CD4-positive, alpha-beta T cell (primary cell): ENCODE measurements around the gene CR1L. TPM values are rescaled to one million over a fixed set of nuclear protein-coding genes. Genes with fewer than 3 reads are reported as not detected.

Experiments used
- ATAC-seq: fragments of 200-7000 bp; cut with Tn5 transposase; one replicate; pipeline ENCODE4 v1.10.0; 2022; ENCODE audit warnings: mild to moderate bottlenecking; ENCODE audit not compliant: poor library complexity
- CTCF ChIA-PET: fragments of 350-600 bp; sonication (Branson Sonifier 250); formaldehyde crosslinking; loops from one replicate; lab custom pipeline; 2021; ENCODE audit warnings: antibody characterized with exemption, inconsistent platforms; lab: Charles Lee
- POLR2A ChIA-PET: fragments of 350-600 bp; sonication (Branson Sonifier 250); formaldehyde crosslinking; loops from one replicate; lab custom pipeline; 2021; ENCODE audit warnings: antibody characterized with exemption, inconsistent platforms; lab: Charles Lee
- DNase-seq, 14 experiments: peaks; one replicate each; pipeline ENCODE4 v3.0.0-alpha.2; 2013 to 2020; ENCODE audit warnings: mixed read lengths in 2 of 14
- H3K27ac ChIP-seq, 2 donors: one replicate each; pipeline versions ENCODE4 v1.5.1 to v1.7.0; 2013; ENCODE audit warnings: low read length in 2 of 2, low read depth in 1 of 2, mild to moderate bottlenecking in 1 of 2
- H3K27me3 ChIP-seq, 2 experiments: 1 replicate in 1 of 2; 2 replicates in 1 of 2; pipeline versions ENCODE4 v1.6.1 to v1.7.0; 2013; ENCODE audit warnings: low read length in 2 of 2, control low read depth in 1 of 2, mild to moderate bottlenecking in 1 of 2, moderate library complexity in 1 of 2; ENCODE audit not compliant: insufficient read depth in 2 of 2, control insufficient read depth in 1 of 2
- H3K36me3 ChIP-seq: one replicate; pipeline ENCODE4 v1.6.1; 2013; ENCODE audit warnings: low read length, control low read depth; ENCODE audit not compliant: insufficient read depth
- H3K4me1 ChIP-seq: one replicate; pipeline ENCODE4 v1.6.1; 2013; ENCODE audit warnings: low read length, control low read depth; ENCODE audit not compliant: insufficient read depth
- H3K4me3 ChIP-seq: one replicate; pipeline ENCODE4 v1.5.1; 2013; ENCODE audit warnings: mild to moderate bottlenecking, low read length, moderate library complexity
- H3K9me3 ChIP-seq, 2 experiments: 1 replicate in 1 of 2; 2 replicates in 1 of 2; pipeline versions ENCODE4 v1.6.1 to v1.7.0; 2013; ENCODE audit warnings: low read length in 2 of 2, mild to moderate bottlenecking in 2 of 2, control low read depth in 1 of 2, moderate library complexity in 1 of 2; ENCODE audit not compliant: control insufficient read depth in 1 of 2, insufficient read depth in 1 of 2
- H3K27ac Mint-ChIP-seq: one replicate; pipeline ENCODE4 v1.8.0; 2020; ENCODE audit warnings: mixed read lengths
- H3K27me3 Mint-ChIP-seq: one replicate; pipeline ENCODE4 v1.8.0; 2021; ENCODE audit warnings: mixed read lengths
- H3K36me3 Mint-ChIP-seq: one replicate; pipeline ENCODE4 v1.8.0; 2021; ENCODE audit warnings: low read depth, mixed read lengths
- H3K4me1 Mint-ChIP-seq: one replicate; pipeline ENCODE4 v1.8.0; 2021; ENCODE audit warnings: low read depth, mixed read lengths
- H3K4me3 Mint-ChIP-seq: one replicate; pipeline ENCODE4 v1.8.0; 2020; ENCODE audit warnings: mild to moderate bottlenecking, mixed read lengths
- H3K9me3 Mint-ChIP-seq: one replicate; pipeline ENCODE4 v1.8.0; 2020; ENCODE audit warnings: mixed read lengths
- CTCF ChIP-seq: fragments of 200-600 bp; IDR thresholded peaks from one replicate; pipeline ENCODE4 v1.8.0; 2022; ENCODE audit warnings: antibody characterized with exemption, mild to moderate bottlenecking
- intact Hi-C, 2 experiments: fragments of 100-400 bp; cut with DNase I in 1 of 2; cut with micrococcal nuclease in 1 of 2; formaldehyde crosslinking; loops; one replicate each; pipeline versions ENCODE4 v1.15.1 to v1.9.0; 2023 to 2025; cut with DNase I, micrococcal nuclease
- total RNA-seq, 174 experiments: library from RNA in 2 of 174; stranded (reverse) in 2 of 174; gene quantifications; one replicate each; pipeline ENCODE4 v1.2.3 and lab custom pipeline; 2021 to 2026

The CR1L gene
- total RNA-seq, 2 experiments from 2014 or later = not detected

- intact Hi-C loops = no loop called here
- Mint-ChIP-seq H3K36me3 (no peaks in the 10 kb centered on the region), H3K27ac (no peak overlapping the region), H3K9me3 (no peaks in the 10 kb centered on the region), H3K4me1 (peaks cover 15% of the 10 kb centered on the region), H3K4me3 (no peak overlapping the region), H3K27me3 (no peaks in the 10 kb centered on the region)
- no peak for DNase-seq
- ChIA-PET POLR2A (no interaction called here), CTCF (no interaction called here)
- H3K36me3 ChIP-seq = no peaks in the 10 kb centered on the region
- no peaks in the 10 kb centered on the region for H3K9me3 ChIP-seq
- H3K4me1 ChIP-seq = peaks cover 5% of the 10 kb centered on the region
- H3K27me3 ChIP-seq = no peaks in the 10 kb centered on the region
- no peak overlapping the region for H3K27ac ChIP-seq
- no peak for TF ChIP-seq CTCF
- no peak overlapping the region for H3K4me3 ChIP-seq
- no peak for ATAC-seq
Observed at GRCh38 chr1:207744000-207744534, 99.1 kb downstream of the CR1L start.

GRCh38 chr1:207745285-207745684 lies 100.4 kb downstream of the CR1L start:
- intact Hi-C loops = no loop called here
- H3K4me1 Mint-ChIP-seq = peaks cover 25% of the 10 kb centered on the region
- ChIA-PET POLR2A (no interaction called here), CTCF (no interaction called here)
- Histone ChIP-seq H3K27me3 (no peaks in the 10 kb centered on the region), H3K36me3 (no peaks in the 10 kb centered on the region), H3K4me3 (no peak overlapping the region), H3K9me3 (no peaks in the 10 kb centered on the region), H3K4me1 (peaks cover 8% of the 10 kb centered on the region), H3K27ac (no peak overlapping the region)
- DNase-seq = no peak
- H3K4me3 Mint-ChIP-seq = no peak overlapping the region
- no peaks in the 10 kb centered on the region for H3K27me3 Mint-ChIP-seq
- no peak overlapping the region for H3K27ac Mint-ChIP-seq
- no peak for ATAC-seq
- TF ChIP-seq CTCF = no peak
- H3K9me3 Mint-ChIP-seq = no peaks in the 10 kb centered on the region
- H3K36me3 Mint-ChIP-seq = no peaks in the 10 kb centered on the region

GRCh38 chr1:207745839-207746767 lies 101.2 kb downstream of the CR1L start:
- ChIA-PET CTCF (no interaction called here), POLR2A (interaction anchor here (0.6 kb wide), 1 partner anchor 66 kb away, joined by 3 read pairs; no protein-coding TSS in a partner anchor)
- no peak overlapping the region for H3K4me3 Mint-ChIP-seq
- no peak for DNase-seq
- ATAC-seq = no peak
- intact Hi-C loops = no loop called here
- no peaks in the 10 kb centered on the region for H3K9me3 Mint-ChIP-seq
- H3K36me3 Mint-ChIP-seq = no peaks in the 10 kb centered on the region
- H3K4me3 ChIP-seq = no peak overlapping the region
- peaks cover 28% of the 10 kb centered on the region for H3K4me1 Mint-ChIP-seq
- H3K4me1 ChIP-seq = peaks cover 8% of the 10 kb centered on the region
- no peak overlapping the region for H3K27ac ChIP-seq
- no peaks in the 10 kb centered on the region for H3K36me3 ChIP-seq
- no peaks in the 10 kb centered on the region for H3K9me3 ChIP-seq
- no peaks in the 10 kb centered on the region for H3K27me3 ChIP-seq
- no peak for TF ChIP-seq CTCF
- no peaks in the 10 kb centered on the region for H3K27me3 Mint-ChIP-seq
- no peak overlapping the region for H3K27ac Mint-ChIP-seq
